Hippocampal formation (tissue), 2 donors: Measurements from ENCODE around the gene HUNK.
"Not testable (repeated sequence)": the region's sequence is repeated elsewhere in the genome, so short reads cannot be mapped to it uniquely, and the experiment has no call there.

Source experiments
- DNase-seq, 2 donors: peaks; one replicate each; lab custom pipeline; 2025; lab: John Stamatoyannopoulos, UW

The HUNK gene

GRCh38 chr21:31872452-31873274 lies at the start of gene HUNK:
TSS of gene HUNK (plus strand) at chr21:31873020. CDS start at chr21:31873675, 655 bp downstream.
- peak in 1 of 2 donors; percentile 36 for DNase-seq

GRCh38 chr21:31829736-31830472 lies 42.9 kb upstream of the HUNK start:
- DNase-seq = no peak

- no peak for DNase-seq
Measured at GRCh38 chr21:31830701-31831100, 42.1 kb upstream of the HUNK start.

- no peak for DNase-seq
Measured at GRCh38 chr21:31837041-31837440, 35.8 kb upstream of the HUNK start.

- peak; percentile 2 to 15 for DNase-seq
Measured at GRCh38 chr21:31837618-31838390, 35.0 kb upstream of the HUNK start.

GRCh38 chr21:31838586-31839355 lies 34.0 kb upstream of the HUNK start:
- peak in 1 of 2 donors; percentile 9 for DNase-seq

GRCh38 chr21:31844206-31844605 lies 28.6 kb upstream of the HUNK start:
- no peak for DNase-seq

GRCh38 chr21:31845151-31845729 lies 27.6 kb upstream of the HUNK start:
- no peak for DNase-seq

GRCh38 chr21:31846690-31847089 lies 26.1 kb upstream of the HUNK start:
- no peak for DNase-seq

- DNase-seq = no peak
Measured at GRCh38 chr21:31847761-31848160, 25.1 kb upstream of the HUNK start.

GRCh38 chr21:31848326-31848985 lies 24.4 kb upstream of the HUNK start:
- DNase-seq = no peak

GRCh38 chr21:31850886-31851285 lies 21.9 kb upstream of the HUNK start:
- no peak for DNase-seq

GRCh38 chr21:31855180-31855579 lies 17.6 kb upstream of the HUNK start:
- no peak for DNase-seq

GRCh38 chr21:31857096-31857495 lies 15.7 kb upstream of the HUNK start:
- DNase-seq = no peak

GRCh38 chr21:31857631-31858030 lies 15.2 kb upstream of the HUNK start:
- not testable (repeated sequence) for DNase-seq

GRCh38 chr21:31860851-31861250 lies 12.0 kb upstream of the HUNK start:
- no peak for DNase-seq

GRCh38 chr21:31862078-31862477 lies 10.7 kb upstream of the HUNK start:
- no peak for DNase-seq

- DNase-seq = no peak
Measured at GRCh38 chr21:31865429-31865970, 7.3 kb upstream of the HUNK start.

GRCh38 chr21:31866077-31866511 lies 6.7 kb upstream of the HUNK start:
- peak; percentile 65 to 75 for DNase-seq

GRCh38 chr21:31869750-31870149 lies 3.1 kb upstream of the HUNK start:
- no peak for DNase-seq
